ENCODE results near the gene RNASEH2B.

The RNASEH2B gene

DNA sequence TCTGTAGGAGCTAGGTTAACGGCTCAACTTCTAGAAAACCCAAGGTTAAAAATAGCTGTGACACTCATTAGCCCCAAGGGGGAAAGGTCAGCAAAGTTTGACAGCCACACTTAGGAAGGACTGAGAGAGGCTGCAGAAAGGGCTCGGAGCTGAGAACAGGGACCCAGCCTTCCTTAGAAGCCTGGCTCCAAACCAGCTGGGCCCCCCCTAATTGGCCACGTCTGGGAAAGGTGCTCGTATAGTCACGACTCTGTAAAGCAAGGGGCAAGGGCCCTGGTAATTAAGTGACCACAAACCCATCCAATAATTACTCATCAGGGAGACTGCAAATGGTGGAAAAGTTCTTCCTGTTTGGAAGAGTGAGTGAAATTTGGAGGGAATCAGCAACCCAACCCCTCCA, 90.5 kb downstream of the RNASEH2B start:
- no peak for DNase-seq

DNA sequence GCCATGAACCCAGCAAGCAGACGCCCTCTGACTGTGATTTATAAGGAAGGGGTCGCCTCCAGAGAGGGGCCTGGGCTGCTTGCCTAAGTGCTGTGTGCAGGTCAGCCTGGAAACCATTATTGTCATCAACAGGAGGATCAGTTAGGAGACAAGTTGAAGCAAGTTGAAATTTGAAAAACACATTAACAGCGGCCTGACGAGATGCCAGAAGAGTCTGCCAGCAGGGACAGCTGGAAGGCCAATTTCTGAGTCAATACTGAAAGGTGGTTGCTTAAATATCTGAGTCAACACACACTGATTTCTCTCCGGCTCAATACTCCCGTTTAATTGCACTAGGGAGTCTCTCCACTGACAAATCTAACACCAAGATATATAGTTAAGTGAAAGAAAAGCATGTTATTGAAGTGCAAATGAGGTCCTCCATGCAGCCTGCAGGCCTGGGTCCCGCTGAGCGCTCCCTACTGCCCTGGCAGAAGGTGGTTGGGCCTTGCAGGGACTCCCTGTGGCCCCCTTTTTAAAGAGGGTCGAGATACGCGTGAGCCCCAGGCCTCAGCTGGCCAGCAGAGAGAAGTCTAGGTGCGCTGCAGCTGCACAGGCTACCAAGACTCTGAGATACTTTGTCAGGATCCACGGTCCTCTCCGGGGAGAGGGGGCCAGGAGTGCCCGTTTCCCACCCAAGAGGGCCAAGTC, 91.1 kb downstream of the RNASEH2B start:
- DNase-seq = no peak

DNA sequence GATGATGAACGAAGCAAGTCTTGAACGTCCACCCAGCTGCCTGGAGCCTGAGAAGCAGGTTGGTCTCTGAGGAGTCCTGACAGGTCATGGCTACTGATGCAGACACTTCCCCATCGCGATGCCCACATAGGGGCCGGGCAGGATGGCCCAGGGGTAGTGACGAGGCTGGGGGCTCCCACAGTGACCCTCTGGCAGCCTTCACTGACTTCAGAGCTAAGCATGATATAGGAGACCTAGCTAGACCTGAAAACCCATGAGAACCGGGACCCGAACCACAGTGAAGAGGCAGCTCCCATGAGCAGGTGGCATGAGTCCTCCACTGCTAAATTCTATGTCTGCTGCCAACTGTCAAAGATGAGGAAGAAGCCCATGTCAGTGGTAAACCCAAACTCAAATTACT, 91.7 kb downstream of the RNASEH2B start:
- DNase-seq = no peak

DNA sequence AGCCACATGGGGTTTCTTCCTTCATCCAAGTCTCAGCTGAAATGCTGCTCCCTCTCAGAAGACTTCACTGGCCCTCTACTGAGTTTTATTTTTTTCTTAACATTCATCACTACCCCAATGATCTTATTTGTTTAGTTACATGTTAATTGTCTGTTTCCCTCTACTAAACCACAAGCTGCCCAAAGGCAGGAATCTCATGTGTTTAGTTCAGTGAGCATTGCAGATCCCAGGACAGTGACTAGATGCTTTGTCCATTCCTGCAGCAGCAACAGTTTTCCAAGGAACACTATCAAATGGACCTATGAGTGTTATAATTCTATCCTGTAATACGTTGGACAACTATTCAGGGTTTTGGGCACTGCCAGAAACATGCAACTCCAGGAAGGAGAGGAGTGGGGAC, 93.1 kb downstream of the RNASEH2B start:
- DNase-seq = no peak

DNA sequence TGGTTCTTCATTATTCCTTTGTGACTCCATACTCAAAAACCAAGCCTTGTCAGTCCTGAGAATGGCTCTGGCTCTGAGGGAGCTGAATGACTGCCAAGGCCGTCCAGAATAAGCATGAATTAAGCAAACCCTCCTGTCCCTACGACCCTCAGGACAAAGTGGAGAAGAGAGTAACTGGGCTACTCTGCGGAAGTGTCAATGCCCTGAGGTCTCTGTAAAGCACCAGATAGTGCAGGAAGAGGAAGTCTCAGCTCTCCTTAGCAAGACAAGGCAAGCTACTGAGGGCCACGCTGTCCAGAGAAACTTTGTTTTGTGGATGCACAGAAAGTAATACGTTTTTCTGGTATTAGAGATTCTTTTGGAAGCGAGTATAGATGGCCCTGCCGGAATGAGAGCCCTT, 94.1 kb downstream of the RNASEH2B start:
- DNase-seq = no peak

DNA sequence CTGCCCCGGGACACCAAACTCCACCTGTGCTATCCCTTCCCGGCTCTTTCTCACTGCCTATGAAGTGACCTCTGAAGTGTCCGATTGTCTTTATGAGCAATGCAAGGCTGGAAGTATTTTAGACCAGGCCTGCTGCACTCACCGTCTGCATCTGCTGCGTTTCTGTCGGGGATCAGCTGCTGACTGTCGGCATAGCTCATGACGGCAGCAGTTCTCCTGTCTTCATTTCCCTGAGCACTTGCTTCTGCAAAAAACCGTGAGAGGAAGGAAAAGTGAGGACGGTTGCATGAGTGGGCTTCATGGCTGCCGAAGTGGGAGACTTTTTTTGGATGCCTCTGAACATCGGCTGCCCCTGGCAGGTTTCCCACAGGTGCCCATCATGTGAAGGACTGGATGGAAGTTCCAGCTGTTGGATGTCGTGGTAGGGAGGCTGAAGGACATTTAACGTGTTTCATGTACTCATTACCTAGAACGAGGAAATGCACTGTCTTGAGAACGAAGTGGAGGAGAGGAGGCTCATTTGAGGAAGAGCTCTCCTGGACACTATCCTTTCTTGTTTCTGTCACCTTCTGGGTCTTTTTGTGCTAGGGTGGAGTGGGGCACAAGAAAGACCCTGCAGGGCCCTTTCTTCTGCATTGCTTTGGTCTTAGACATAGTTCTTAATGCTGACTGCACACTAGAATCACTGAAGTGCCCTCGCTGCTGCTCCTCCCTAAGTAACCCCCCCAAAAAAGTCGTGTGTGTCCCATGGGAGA, 94.7 kb downstream of the RNASEH2B start:
- DNase-seq = no peak

DNA sequence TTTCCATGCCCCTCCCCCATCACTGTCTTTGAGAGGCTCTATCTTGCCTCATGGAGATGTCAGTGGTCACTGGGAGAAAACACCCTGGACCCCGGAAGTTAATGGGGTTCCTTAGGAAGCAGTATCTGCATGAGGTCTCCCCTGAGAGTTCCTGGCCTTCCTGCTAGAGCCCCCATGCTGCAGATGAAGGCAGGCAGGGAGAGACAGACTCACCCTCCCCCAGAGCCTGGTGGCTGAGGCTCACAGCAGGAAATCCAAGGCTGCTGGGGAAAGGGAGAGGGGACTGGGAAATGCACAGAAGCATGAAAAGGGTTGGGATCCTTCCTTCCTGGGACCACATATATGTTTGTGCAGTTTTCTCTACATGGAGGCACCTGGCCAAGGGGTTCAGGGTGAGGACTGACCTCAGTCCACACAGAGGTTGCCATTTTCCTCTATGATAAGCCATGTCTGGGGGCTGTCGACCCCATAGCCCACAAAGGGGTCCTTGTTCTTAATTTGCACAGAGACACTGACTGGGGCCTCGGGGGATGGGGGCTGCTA, 95.4 kb downstream of the RNASEH2B start:
- no peak for DNase-seq

DNA sequence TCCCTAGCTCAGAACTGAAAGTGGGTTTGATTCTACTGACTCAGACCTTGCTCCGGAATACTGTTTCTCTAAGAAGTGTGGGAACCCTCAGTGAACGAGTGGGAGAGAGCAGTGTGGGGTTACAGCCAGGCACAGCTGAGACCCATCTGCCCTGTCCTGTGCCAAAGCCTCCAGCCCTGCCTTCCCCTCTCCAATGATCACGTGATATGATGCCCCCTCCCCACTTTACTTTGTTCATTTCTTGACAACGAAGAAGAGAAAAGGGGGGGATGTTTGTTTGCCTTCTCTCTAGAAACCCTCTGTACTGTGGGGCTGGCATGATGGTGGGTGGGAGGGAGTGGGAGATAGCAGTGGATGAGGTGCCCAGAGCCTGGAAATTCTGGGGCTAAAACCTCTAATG, 96.0 kb downstream of the RNASEH2B start:
- no peak for DNase-seq

Data from stimulated activated CD4-positive, alpha-beta T cell treated with anti-CD3 and anti-CD28 coated beads, Interleukin-4, amount 100 ng/mL, for 24 hours (primary cell).